Ishikawa (cell line): ENCODE measurements around the gene SEMA4C.

Source experiments
- FOXM1 ChIP-seq: IDR thresholded peaks from 2 replicates; pipeline ENCODE4 v1.6.1; 2012; ENCODE audit warnings: low read depth, borderline replicate concordance
- NFIC ChIP-seq: IDR thresholded peaks from 2 replicates; pipeline ENCODE4 v1.6.1; 2012
- TCF12 ChIP-seq: IDR thresholded peaks from 2 replicates; pipeline ENCODE4 v1.6.1; 2012; ENCODE audit warnings: low read depth
- TF ChIP-seq, protein P1 (sequence below): IDR thresholded peaks from 2 replicates; pipeline ENCODE4 v1.6.1; 2012; ENCODE audit warnings: low read depth, mild to moderate bottlenecking

DNA sequence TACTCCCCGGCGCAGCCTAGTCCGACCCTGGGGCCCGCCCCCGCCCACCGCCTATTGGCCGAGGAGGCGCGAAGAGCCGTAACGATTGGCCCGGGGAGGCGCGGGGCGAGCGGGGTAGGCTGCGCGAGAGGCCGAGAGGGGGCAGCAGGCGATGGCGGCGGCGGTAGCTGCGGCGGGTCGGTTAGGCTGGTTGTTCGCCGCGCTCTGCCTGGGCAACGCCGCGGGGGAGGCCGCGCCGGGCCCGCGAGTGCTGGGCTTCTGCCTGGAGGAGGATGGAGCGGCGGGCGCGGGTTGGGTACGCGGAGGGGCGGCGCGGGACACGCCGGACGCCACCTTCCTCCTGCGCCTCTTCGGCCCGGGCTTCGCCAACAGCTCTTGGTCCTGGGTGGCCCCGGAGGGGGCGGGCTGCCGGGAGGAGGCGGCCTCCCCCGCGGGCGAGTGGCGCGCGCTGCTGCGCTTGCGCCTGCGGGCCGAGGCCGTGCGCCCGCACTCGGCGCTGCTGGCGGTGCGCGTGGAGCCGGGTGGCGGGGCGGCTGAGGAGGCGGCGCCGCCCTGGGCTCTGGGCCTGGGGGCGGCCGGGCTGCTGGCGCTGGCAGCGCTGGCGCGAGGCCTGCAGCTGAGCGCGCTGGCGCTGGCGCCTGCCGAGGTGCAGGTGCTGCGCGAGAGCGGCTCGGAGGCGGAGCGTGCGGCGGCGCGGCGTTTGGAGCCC, 53.6 kb downstream of the SEMA4C start, which contains the start of gene CNNM3:
- TF ChIP-seq, protein P1, sequence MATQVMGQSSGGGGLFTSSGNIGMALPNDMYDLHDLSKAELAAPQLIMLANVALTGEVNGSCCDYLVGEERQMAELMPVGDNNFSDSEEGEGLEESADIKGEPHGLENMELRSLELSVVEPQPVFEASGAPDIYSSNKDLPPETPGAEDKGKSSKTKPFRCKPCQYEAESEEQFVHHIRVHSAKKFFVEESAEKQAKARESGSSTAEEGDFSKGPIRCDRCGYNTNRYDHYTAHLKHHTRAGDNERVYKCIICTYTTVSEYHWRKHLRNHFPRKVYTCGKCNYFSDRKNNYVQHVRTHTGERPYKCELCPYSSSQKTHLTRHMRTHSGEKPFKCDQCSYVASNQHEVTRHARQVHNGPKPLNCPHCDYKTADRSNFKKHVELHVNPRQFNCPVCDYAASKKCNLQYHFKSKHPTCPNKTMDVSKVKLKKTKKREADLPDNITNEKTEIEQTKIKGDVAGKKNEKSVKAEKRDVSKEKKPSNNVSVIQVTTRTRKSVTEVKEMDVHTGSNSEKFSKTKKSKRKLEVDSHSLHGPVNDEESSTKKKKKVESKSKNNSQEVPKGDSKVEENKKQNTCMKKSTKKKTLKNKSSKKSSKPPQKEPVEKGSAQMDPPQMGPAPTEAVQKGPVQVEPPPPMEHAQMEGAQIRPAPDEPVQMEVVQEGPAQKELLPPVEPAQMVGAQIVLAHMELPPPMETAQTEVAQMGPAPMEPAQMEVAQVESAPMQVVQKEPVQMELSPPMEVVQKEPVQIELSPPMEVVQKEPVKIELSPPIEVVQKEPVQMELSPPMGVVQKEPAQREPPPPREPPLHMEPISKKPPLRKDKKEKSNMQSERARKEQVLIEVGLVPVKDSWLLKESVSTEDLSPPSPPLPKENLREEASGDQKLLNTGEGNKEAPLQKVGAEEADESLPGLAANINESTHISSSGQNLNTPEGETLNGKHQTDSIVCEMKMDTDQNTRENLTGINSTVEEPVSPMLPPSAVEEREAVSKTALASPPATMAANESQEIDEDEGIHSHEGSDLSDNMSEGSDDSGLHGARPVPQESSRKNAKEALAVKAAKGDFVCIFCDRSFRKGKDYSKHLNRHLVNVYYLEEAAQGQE = no peak
- TF ChIP-seq TCF12 = peak; percentile 13; the same call in 1 of the 2 replicates
- no peak for TF ChIP-seq FOXM1
- no peak for TF ChIP-seq NFIC
